NCI-H345 (cell line): ENCODE results near the gene SNUPN.
"Not testable (repeated sequence)": the region's sequence is repeated elsewhere in the genome, so short reads cannot be mapped to it uniquely, and the experiment has no call there.

ENCODE experiments used
- DNase-seq: peaks from one replicate; lab custom pipeline; 2025; lab: John Stamatoyannopoulos, UW

SNUPN gene

GRCh38 chr15:75582943-75583342, 42.6 kb downstream of the SNUPN start:
- DNase-seq, result not testable (repeated sequence)

GRCh38 chr15:75578948-75579920, 46.3 kb downstream of the SNUPN start, which contains the start of gene PTPN9:
TSS of gene PTPN9 (minus strand) at chr15:75579315. CDS start at chr15:75578776, 539 bp downstream.
- peak; percentile 86 for DNase-seq

- peak; percentile 16 for DNase-seq
Measured at GRCh38 chr15:75578173-75578947, 47.2 kb downstream of the SNUPN start.

- DNase-seq, result no peak
Measured at GRCh38 chr15:75577401-75578172, 47.9 kb downstream of the SNUPN start.

- DNase-seq, result no peak
Measured at GRCh38 chr15:75573648-75574384, 51.7 kb downstream of the SNUPN start.

- no peak for DNase-seq
Measured at GRCh38 chr15:75570126-75570845, 55.2 kb downstream of the SNUPN start.

GRCh38 chr15:75565062-75565970, 60.2 kb downstream of the SNUPN start:
- no peak for DNase-seq

GRCh38 chr15:75561888-75562287, 63.6 kb downstream of the SNUPN start:
- DNase-seq, result no peak

GRCh38 chr15:75559360-75559759, 66.2 kb downstream of the SNUPN start:
- not testable (repeated sequence) for DNase-seq

- not testable (repeated sequence) for DNase-seq
Measured at GRCh38 chr15:75558955-75559354, 66.6 kb downstream of the SNUPN start.

- DNase-seq, result no peak
Measured at GRCh38 chr15:75554717-75555116, 70.8 kb downstream of the SNUPN start.

GRCh38 chr15:75553659-75554058, 71.9 kb downstream of the SNUPN start:
- no peak for DNase-seq

- DNase-seq, result no peak
Measured at GRCh38 chr15:75551091-75551490, 74.4 kb downstream of the SNUPN start.
